UCSD-AML1 (cell line): ENCODE data around the gene MMEL1.
"Not testable (repeated sequence)": the region's sequence is repeated elsewhere in the genome, so short reads cannot be mapped to it uniquely, and the experiment has no call there.

Experiments
- DNase-seq: peaks from one replicate; lab custom pipeline; 2025; ENCODE audit not compliant: unreplicated experiment; lab: John Stamatoyannopoulos, UW

The MMEL1 gene

DNA sequence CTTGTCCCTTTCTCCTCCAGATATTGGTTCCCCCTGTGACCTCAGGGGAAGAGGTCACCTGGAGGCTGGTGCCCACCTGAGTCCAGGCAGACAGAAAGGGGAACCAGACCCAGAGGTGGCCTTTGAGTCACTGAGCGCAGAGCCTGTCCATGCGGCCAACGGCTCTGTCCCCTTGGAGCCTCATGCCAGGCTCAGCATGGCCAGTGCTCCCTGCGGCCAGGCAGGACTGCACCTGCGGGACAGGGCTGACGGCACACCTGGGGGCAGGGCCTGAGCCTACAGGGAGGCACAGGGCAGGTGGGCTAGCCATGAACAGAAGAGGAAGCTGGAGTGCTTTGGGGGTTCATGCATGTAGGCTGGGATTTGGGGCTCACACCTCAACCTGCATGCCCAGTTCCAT lies 74.0 kb downstream of the MMEL1 start:
- DNase-seq, result no peak

DNA sequence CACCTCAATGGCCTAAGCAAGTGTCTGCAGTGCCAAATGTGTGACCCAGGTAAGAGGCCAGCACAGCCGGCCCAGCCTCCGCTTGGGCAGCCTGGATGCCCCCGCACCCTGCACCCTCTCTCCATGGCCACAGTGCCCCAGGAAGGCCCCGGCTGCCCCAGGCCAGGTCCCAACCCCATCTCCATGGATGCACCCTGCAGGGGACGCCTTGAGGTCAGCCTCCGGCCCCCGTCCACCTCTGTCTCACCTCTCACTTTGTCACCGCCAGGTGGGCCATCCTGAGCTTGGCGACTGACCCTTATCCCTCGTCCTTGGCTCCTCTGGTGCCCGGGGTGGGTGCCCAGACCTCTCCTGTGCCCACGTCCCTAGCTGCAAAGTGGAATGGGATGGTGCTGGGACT lies 74.4 kb downstream of the MMEL1 start:
- no peak for DNase-seq

DNA sequence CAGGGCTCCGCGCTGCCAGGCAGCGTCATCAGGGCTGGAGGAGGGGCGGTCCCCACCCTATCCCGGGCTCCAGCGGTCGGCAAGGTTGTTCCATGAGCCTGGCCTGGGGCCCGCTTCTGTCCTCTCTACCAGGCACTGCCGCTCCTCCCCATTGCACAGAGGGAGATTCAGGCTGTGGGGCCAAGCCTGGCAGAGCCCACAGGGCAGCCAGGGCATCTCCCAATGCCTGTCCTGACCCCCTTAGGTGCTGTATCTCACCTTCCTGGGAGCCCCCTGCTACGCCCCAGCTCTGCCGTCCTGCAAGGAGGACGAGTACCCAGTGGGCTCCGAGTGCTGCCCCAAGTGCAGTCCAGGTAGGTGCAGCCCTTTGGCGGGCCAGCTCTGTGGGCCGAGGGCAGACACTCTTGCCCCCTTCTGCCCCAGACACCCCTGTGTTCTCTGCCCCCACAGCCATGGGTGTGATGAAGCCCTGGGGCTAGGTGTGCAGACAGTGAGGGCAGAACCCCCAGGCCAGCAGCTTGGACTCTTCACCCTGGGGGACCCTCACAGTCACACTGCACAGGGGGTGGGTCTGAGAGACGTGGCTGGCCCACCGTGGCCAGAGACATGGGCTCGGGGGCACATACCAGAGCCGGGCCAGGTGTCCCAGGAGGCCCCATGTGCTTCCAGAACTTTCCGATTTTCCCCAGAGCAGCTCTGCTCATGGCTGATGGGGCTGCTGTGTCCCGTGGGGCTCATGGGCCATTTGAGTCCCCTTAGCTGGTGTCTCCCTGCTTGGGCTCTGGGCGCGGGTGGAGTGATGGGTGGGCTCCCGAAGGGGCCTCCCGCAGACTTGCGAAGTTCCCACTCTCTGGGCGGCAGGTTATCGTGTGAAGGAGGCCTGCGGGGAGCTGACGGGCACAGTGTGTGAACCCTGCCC lies 75.1 kb downstream of the MMEL1 start:
- DNase-seq, result no peak

DNA sequence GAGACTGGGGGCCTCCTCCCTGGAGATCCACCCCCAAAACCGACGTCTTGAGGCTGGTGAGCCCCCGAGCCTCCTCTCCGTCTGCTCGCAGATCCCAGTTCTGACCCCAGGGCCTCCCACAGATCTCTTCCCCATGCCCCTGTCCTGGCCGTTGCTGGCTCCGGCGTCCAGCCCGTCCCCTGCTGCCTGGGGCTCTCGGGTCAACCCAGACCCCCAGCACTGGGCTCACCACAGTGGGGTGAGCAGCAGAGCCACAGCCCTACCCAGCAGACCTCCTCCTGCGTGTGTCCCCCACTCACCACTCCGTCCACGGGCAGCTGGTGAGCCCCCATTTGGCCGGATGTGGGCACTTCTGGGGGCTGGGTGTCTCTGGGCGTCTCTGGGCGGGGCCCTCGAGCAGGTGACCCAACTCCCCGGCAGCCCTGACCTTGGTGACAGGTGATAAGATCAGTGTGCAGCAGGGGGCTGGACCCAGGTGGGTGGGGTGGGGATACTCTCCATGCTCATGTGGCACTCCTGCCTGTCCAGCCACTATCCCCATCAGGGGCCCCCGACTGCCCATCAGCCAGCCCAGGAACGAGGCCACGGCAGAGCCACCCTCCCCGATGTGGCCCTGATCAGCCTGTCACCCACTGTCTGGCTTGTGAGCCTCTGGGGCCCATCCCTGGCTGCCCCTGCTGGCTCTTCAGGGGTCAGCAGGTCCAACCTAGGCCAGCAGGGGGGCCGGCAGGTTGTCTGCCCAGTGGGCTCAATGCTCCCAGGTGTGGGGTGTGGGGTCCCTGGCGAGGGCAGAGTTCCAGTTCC lies 75.9 kb downstream of the MMEL1 start:
- peak; percentile 66 for DNase-seq

DNA sequence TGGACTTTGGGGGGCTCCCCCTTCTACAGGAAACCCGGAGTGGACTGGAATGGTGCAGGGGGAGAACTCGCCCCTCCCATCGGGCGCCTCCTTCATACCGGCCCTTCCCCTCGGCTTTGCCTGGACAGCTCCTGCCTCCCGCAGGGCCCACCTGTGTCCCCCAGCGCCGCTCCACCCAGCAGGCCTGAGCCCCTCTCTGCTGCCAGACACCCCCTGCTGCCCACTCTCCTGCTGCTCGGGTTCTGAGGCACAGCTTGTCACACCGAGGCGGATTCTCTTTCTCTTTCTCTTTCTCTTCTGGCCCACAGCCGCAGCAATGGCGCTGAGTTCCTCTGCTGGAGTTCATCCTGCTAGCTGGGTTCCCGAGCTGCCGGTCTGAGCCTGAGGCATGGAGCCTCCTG lies 76.5 kb downstream of the MMEL1 start, which contains the start of gene TNFRSF14:
TNFRSF14 (plus strand) TSS at position 95 of the 401 bp plus-strand sequence; CDS start at position 389, 294 bp downstream.
- no peak for DNase-seq

DNA sequence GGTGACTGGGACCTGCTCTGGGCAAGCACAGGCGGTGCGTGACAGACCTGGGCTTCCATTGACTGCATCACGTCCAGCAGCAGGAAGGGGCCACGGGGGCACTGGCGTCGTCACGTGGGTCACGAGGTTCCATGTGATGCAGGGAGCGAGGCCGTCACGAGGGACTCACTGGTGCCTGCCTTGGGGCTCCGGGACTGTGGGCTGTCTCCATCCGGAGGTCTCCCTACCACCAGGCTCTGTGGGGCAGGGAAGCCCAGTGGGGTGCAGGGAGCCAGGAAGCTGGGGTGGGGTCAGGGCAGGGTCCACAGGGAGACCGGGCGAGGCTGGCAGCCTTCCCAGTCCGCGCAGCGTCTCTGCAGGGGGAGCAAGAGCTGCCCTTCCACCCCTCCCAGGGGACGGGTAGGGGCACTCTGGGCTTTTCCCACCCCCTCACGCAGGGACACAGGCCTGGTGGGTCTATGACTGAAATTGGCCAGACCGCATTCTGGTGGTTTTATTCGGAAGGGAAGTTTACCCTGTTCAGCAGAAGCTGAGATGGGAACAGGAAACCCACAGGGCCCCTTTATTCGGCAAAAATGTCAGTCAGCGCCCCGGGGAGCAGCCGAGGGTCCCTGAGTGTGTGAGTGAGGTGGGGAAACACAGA lies 77.1 kb downstream of the MMEL1 start:
- DNase-seq, result peak; percentile 97

DNA sequence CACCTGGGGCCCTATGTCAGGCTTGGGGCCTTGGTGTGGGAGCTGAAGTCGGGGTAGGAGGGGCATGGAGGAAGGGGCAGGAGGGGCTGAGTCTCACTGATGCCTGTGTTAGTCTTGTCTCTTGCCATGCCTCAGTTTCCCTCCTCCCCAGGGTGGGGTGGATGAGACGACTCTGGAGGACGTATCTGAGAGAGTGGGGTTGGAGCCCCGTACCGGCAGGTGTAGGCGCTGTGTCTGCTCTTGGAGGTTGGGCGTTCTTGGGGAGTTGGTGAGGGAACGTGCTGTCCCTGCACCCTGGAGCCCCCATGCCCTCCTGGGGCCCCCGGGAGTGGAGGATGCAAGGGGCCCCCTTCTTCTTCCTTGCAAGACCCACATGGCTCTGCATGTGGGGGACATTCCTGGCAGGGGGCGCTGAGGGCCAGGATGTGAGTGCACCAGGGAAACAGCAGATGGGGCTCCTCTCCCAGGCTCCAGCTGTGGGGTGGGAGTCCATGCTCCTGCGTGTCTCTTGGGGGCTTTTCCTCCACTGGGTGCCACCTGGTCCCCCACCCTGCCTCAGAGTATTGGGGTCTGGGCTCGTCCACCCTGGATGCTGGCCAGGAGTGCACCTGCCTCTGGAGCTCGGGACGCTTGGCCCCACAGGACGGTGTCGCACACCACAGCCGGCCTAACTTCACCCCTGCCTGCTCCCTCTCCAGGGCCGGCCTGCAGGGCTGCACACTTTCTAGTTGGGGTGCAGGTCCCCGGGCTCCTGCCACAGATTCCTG lies 78.0 kb downstream of the MMEL1 start:
- peak; percentile 69 for DNase-seq

DNA sequence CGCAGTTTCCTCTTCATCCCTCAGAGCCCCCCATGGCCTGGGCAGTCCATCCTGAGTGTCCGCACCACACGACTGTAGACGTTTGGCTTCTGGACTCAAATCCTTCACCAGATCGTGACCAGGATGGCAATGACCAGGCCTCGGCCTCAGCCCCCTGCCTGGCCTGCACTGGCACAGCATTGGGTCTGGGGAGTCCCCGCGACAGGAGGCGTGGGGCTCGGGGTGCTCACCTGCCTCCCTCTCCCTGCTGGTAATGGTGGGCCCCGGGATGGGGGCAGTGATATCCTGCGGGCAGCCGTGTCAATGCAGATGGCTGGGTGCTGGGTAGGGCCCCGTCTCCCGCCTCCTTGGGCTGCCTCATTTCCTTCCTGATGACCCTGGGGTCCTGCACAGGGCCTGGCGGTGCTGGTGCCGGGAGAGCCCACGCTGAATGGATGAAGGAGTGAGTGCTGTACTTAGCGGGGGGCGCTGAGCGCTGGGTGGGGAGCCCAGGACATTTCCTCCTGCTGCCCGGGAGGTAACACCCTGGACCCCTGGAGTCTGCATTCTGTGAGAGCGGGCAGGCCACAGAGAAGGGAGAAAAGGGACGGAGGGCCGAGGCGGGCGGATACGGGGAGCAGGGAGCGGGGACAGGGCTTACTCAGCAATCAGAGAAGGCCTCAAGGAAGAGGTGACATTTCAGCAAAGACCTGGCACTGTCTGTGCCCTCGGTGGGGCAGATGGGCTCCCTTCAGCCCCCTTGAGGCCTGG lies 78.8 kb downstream of the MMEL1 start:
- no peak for DNase-seq

DNA sequence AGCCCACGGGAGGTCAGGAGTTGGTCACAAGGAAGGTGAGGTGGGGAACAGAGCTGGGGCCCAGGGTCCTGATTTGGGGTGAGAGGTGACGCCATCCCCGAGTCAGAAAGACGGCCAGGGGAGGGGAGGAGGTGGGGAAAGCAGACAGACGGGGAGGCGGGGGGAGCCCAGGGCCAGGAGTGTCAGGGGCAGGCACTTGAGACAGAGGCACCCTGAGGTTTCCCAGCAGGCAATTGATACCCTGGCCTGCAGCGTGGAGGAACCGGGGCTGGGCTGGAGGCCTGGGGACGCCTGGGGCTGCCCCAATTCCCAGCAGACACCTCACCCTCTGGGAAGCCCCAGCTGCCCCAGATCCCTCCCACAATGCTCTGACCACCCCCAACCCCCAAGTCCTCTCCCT lies 79.7 kb downstream of the MMEL1 start:
- not testable (repeated sequence) for DNase-seq

DNA sequence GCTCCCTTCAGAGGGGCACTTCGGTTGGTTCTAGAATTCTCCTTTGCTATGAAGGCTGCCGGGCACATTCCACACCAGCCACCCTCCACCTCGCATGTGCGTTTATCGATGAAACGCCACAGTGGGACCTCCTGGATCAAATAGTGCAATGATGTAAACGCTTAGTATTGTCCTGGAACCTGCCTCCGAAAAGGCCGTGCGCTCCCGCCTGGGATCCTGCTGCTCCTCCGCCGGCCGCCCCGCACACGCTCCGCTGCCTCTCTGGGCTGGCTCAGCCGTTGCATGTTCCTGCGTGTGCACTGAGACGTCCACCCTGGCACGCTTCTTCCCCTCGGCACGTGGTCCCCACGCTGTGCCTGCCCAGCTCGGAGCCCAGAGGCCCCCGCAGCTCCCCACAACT lies 80.6 kb downstream of the MMEL1 start:
- DNase-seq, result no peak

DNA sequence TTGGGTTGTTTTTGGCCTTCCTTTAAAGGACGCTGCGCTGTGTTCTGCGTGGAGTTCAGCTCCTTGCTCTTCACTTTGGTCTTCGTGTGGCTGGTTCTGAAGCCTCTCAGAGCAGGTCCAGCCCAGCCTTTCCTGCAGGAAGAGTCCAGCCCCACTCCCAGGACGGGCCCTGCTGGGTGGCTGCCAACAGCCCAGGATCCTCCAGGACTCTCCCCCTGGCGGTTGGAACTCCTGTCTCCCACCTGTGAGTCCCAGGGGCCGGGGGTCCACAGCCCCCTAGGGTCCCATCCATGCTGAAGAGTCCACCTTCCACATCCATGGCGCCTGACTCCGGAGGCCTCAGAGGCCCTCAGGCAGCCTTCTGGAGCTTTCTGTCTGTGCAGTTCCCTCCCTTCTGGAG lies 81.3 kb downstream of the MMEL1 start:
- not testable (repeated sequence) for DNase-seq

DNA sequence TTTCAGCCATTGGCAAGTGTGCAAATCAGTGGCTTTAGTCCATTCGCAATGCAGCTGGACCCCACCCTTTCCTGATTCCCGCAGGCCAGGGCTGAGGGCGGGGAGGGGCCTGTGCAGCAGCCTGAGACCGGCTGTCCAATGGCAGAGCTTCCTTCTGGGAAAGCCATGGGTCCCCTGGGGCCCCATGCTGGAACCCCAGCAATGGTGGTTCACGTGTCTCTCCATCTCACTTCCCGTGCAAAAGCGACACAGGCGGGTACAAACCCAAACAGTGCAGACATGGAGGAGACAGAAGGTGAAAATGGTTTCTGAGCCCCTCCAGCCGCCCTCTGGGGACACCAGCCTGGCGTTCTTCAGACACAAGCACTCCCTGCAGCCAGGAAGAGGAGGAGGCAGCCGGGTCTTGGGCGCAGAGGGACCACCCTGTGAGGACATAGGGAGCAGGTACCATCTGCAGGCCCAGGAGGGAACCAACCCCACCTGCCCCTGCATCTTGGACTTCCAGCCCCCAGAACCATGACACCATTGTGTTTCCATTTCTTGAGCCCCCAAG lies 82.4 kb downstream of the MMEL1 start:
- not testable (repeated sequence) for DNase-seq

DNA sequence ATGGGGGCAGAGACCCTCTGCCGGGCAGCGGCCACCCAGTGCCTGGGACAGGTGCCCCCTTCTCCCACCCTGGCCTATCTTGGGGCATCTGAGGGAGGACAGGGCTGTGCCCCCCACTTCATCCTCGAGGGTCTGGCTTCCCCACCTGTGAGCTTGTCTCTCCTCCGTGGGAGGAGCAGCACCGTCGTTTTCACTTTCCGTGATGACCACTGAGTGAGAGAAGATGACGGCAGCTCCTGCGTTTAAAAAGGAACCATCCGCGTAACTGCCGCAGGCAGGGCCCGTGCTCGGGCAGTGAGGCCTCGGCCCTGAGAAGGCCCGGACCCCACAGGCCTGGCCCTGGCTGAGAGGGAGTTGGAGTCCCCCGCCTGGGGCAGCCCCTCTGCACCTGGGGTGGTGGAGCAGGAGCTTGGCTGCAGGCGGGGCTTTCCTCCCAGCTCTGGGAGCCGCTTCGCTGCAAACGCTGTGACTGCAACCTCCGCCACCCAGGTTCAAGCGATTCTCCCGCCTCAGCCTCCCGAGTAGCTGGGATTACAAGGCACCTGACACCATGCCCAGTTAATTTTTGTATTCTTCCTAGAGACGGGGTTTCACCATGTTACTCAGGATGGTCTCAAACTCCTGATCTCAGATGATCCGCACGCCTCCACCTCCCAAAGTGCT lies 83.3 kb downstream of the MMEL1 start:
- not testable (repeated sequence) for DNase-seq

DNA sequence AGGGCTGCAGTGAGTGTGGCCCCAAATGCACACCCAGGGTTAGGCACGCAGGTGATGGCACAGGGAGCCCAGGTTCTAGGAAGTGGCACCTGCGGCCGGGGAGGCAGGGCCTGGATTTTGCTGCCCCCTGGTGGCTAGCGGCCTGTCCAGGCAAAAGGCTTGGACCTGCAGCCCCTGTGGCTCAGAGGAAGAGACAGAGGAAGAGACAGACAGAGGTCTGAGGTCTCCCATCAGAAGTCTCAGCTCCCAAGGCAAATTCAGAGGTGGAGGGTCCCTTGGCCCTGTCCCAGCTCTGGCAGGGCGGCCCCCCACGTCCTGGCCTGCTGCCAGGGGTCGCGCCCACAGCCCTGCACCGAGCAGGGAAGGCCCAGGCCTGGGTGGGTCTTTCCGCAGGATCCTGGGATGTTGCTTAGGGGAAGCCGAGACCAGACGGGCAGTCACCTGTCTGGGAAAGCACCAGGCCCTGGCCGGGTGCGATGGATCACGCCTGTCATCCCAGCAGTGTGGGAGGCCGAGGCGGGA lies 84.7 kb downstream of the MMEL1 start:
- DNase-seq, result peak; percentile 82

DNA sequence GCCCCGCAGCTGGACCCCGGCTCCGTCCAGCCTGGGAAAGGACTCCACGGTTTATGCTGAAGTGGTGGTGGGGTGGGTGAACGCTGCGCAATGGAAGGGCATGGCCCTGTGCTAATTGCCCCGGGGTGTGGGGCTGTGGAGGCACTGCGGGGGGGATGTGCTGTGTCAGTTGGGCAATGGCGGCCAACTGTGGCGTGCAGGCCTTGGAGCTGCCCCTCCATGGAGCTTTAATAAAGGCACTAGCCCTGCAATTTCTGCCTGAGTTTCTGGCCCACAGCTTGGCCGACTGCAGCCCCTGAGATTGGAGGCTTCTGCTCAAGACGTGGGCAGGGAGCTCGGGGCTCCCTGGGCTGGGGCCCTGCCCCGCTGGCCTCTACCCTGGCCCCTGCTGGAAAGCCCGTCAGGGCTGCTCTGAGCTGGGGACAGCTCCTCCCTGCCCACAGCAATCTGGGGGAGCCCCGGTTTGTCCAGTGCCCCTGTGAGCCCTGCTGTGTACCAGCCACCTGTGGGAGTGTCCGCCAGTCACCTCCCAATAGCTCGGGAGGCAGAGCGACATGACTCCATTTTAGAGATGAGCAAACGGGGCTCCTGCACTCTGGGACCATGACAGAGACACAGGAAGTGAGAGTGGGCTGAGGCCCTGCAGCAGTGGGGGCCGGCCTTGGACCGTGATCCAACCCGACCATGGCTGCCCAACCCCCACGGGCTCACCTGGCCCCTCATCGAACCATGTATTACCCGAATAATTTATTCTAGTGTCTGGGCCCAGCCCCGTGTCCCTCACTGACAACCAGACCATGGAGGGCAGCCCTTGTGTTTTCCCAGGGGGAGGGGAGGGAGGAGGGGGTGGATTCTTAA lies 85.4 kb downstream of the MMEL1 start:
- no peak for DNase-seq

DNA sequence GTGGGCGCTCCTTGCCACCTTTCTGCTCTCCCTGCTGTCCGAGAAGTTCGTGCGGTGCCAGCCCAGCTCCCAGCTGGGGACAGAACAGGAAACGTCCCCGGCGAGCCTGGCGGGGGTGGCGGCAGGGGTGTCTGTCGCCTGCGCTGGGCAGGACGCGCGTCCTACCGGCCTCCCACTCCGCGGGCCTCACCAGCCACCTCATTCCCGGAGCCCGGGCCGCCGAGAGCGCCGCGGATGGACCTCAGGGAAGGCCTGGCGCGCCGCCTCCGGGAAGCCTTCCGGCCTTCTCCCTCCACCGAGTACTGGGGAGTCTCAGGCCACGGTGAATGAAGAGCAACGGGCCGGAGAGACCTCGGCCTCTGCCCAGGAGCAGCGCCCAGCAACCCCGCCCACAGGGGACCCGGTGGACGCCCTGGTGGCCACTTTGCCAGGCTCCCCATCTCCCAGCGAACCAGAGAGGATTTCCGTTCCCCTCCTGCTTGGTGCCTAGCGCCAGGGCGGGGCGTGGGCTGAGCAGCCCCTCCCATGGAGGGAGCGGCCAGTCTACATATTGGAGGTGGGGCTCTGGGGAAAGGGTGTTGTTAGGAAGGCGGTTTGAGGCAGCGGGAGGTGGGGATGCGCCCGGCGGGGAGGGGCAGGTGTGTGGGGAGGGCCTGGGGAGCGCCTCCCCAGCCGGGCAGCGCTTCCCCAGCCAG lies 86.2 kb downstream of the MMEL1 start:
- peak; percentile 90 for DNase-seq

DNA sequence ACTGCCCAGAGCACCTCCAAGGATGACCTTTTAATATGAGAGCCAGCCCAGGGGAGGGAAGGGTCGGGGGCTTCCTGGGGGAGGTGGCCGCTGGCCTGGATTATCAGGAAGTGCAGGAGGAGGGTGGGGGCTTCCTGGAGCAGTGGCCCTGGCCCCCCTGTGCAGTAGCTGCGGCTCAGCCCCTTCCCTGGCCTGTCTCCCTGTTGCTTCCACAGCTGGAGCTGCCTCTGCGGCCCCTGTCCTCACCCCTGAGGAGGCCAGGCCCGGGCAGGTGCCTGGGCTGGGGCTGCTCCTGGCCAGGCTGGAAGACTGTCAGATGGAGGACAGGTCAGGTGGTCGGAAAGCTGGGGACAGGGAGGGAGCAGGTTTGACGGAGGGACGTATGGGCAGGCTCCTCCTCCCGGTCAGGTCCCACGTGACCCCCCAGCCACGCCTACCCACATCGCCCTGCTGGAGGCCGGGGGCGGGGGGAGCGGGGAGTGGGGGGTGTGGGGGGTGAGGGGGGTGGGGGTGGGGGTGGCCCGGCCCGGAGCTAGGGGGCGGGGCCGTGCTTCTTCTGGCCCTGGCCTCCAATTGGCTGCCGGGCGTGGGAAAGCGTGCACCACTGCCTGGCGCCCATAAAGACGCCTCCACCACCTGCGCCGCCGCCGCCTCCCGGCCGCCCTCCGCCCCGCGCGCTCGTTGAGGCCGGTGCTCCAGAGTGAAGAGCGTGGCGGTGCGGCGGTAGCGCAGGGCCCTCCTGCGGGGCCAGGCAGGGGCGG lies 86.9 kb downstream of the MMEL1 start:
- peak; percentile 92 for DNase-seq
